Measurements from ENCODE around the gene CC2D2B.

DNA sequence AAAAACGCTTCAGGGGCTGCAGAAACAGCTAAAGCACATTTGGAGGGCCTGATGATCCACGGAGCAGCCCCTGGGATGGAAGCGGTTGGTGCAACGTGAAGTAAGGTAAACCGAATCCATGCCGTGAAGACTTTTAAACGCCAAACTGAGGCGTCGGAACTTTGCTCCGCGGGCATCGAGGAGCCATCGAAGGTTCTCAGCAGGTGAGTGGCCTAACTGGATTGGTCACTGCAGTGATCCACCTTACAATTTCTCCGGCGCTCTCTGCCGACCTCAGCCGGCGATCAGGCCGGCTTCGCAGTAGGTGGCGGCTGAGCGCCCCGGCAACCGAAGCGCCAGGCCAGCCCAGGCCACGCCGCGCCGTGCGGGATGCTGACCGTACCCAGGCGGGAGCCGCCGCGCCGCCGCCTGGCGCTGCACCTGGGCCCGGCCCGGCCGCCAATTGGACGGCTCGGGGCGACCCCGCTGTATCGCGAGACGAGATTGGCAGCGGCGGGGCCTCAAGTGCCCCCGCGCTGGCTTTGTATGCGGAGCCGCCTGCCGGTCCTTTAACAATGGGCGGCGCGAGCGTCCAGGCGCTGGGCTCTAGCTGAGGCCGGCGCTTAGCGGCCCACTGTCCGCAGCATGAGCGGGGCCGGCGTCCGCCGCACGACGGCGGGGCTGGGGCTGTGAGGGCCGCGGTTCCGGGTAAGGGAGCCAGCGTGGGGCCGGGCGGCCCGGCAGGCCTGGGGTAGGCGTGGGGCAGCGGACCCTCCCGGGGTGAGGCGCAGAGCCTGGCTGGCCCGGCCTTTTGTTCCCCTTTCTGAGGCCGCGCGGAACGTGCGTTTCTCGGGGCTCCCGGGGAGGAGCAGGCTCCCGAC, 135.5 kb downstream of the CC2D2B start, which contains the start of gene CCNJ:
- TF ChIP-seq, protein P1, sequence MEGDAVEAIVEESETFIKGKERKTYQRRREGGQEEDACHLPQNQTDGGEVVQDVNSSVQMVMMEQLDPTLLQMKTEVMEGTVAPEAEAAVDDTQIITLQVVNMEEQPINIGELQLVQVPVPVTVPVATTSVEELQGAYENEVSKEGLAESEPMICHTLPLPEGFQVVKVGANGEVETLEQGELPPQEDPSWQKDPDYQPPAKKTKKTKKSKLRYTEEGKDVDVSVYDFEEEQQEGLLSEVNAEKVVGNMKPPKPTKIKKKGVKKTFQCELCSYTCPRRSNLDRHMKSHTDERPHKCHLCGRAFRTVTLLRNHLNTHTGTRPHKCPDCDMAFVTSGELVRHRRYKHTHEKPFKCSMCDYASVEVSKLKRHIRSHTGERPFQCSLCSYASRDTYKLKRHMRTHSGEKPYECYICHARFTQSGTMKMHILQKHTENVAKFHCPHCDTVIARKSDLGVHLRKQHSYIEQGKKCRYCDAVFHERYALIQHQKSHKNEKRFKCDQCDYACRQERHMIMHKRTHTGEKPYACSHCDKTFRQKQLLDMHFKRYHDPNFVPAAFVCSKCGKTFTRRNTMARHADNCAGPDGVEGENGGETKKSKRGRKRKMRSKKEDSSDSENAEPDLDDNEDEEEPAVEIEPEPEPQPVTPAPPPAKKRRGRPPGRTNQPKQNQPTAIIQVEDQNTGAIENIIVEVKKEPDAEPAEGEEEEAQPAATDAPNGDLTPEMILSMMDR (IDR thresholded peaks at IDR 0.05): peak in 1 of 3 experiments; percentile 18
- no peak for TF ChIP-seq POLR2A (IDR thresholded peaks at IDR 0.05)
